Neural cell (in vitro differentiated cells): ENCODE data around the gene NUDT12. TPM values are rescaled to one million over a fixed set of nuclear protein-coding genes. Genes with fewer than 3 reads are reported as not detected.

Experiments used
- H2AFZ ChIP-seq: fragments of 200-600, 300-800 bp; sonication (generic), shearing (Covaris generic); 2 replicates; pipeline ENCODE4 v1.6.0; 2014; ENCODE audit warnings: low read depth, mild to moderate bottlenecking, antibody characterized with exemption, low read length, moderate library complexity
- H3F3A ChIP-seq: fragments of 200-600 bp; shearing (Covaris generic); 2 replicates; pipeline ENCODE4 v1.6.1; 2016; ENCODE audit warnings: mild to moderate bottlenecking, moderate library complexity, mixed read lengths, antibody characterized with exemption, low read length; ENCODE audit not compliant: insufficient read depth, poor library complexity, severe bottlenecking
- H3K27ac ChIP-seq: fragments of 200-600, 300-800 bp; sonication (generic), shearing (Covaris generic); 2 replicates; pipeline ENCODE4 v1.5.1; 2014; ENCODE audit warnings: mild to moderate bottlenecking, low read length, moderate library complexity
- H3K27me3 ChIP-seq: fragments of 300-800, 200-600 bp; sonication (generic), shearing (Covaris generic); 2 replicates; pipeline ENCODE4 v1.6.0; 2014; ENCODE audit warnings: mild to moderate bottlenecking, low read depth, low read length, moderate library complexity; ENCODE audit not compliant: insufficient read depth
- H3K36me3 ChIP-seq: fragments of 300-800, 200-600 bp; sonication (generic), shearing (Covaris generic); 2 replicates; pipeline ENCODE4 v1.5.1; 2014; ENCODE audit warnings: mild to moderate bottlenecking, antibody characterized with exemption, low read length, moderate library complexity; ENCODE audit not compliant: insufficient read depth
- H3K4me2 ChIP-seq: fragments of 300-800, 200-600 bp; sonication (generic), shearing (Covaris generic); 2 replicates; pipeline ENCODE4 v1.6.0; 2014; ENCODE audit warnings: mild to moderate bottlenecking, low read length
- H3K4me3 ChIP-seq: fragments of 300-800, 200-600 bp; sonication (generic), shearing (Covaris generic); 2 replicates; pipeline ENCODE4 v1.5.1; 2014; ENCODE audit warnings: mild to moderate bottlenecking, low read length, moderate library complexity
- H3K79me2 ChIP-seq: fragments of 200-600 bp; shearing (Covaris generic); replicated peaks from 2 replicates; pipeline ENCODE4 v1.6.0; 2014; ENCODE audit warnings: mild to moderate bottlenecking, low read length, moderate library complexity; ENCODE audit not compliant: insufficient read depth
- H3K9ac ChIP-seq: fragments of 300-800, 200-600 bp; sonication (generic), shearing (Covaris generic); 2 replicates; pipeline ENCODE4 v1.6.1; 2016; ENCODE audit warnings: mild to moderate bottlenecking, low read length, mixed read lengths
- H3K9me2 ChIP-seq: fragments of 200-600 bp; shearing (Covaris generic); 2 replicates; pipeline ENCODE4 v1.6.1; 2016; ENCODE audit warnings: mild to moderate bottlenecking, low read length, mixed read lengths; ENCODE audit not compliant: insufficient read depth
- H3K9me3 ChIP-seq: fragments of 200-600, 300-800 bp; sonication (generic), shearing (Covaris generic); 2 replicates; pipeline ENCODE4 v1.6.1; 2016; ENCODE audit warnings: mild to moderate bottlenecking, mixed run types, low read length, moderate library complexity, mixed read lengths
- H4K20me1 ChIP-seq: fragments of 200-600 bp; shearing (Covaris generic); 2 replicates; pipeline ENCODE4 v1.6.1; 2016; ENCODE audit warnings: mild to moderate bottlenecking, mixed run types; ENCODE audit not compliant: insufficient read depth
- EP300 ChIP-seq: fragments of 450-650 bp; conservative IDR thresholded peaks from 2 replicates; pipeline ENCODE4 v1.6.1; 2014; ENCODE audit warnings: antibody characterized with exemption, mild to moderate bottlenecking, moderate library complexity; ENCODE audit not compliant: poor library complexity, severe bottlenecking
- EZH2 ChIP-seq: fragments of 200-600, 300-800 bp; shearing (Covaris generic), sonication (generic); IDR thresholded peaks from 2 replicates; pipeline ENCODE4 v1.6.1; 2014; ENCODE audit warnings: antibody characterized with exemption, low read length, borderline replicate concordance, mild to moderate bottlenecking; ENCODE audit not compliant: insufficient read depth, poor library complexity, severe bottlenecking
- MXI1 ChIP-seq: fragments of 450-650 bp; conservative IDR thresholded peaks from 2 replicates; pipeline ENCODE4 v1.6.1; 2014; ENCODE audit warnings: antibody characterized with exemption, mild to moderate bottlenecking; ENCODE audit not compliant: poor library complexity, severe bottlenecking
- POLR2AphosphoS5 ChIP-seq: IDR thresholded peaks from 2 replicates; pipeline ENCODE4 v1.6.1; 2012
- RAD21 ChIP-seq: fragments of 450-650 bp; conservative IDR thresholded peaks from 2 replicates; pipeline ENCODE4 v1.6.1; 2014; ENCODE audit warnings: antibody characterized with exemption, mild to moderate bottlenecking, moderate library complexity
- SMC3 ChIP-seq: fragments of 450-650 bp; conservative IDR thresholded peaks from 2 replicates; pipeline ENCODE4 v1.6.1; 2014; ENCODE audit warnings: antibody characterized with exemption, mild to moderate bottlenecking, moderate library complexity; ENCODE audit not compliant: poor library complexity
- TAF1 ChIP-seq: IDR thresholded peaks from 2 replicates; pipeline ENCODE4 v1.6.1; 2012; ENCODE audit warnings: low read depth
- polyA minus RNA-seq: library from RNA; depleted of rRNA, polyadenylated mRNA; stranded (reverse); fragments of >200 nt; gene quantifications from 2 replicates; pipeline ENCODE4 v1.2.3, GENCODE V29; 2014
- polyA plus RNA-seq: library from polyadenylated mRNA; depleted of rRNA; stranded (reverse); fragments of >200 nt; gene quantifications from 2 replicates; pipeline ENCODE4 v1.2.3, GENCODE V29; 2014
- TF ChIP-seq, protein P1 (sequence below): IDR thresholded peaks from 2 replicates; pipeline ENCODE4 v1.6.1; 2012; ENCODE audit warnings: borderline replicate concordance
- TF ChIP-seq, protein P2 (sequence below): fragments of 450-650 bp; IDR thresholded peaks from 2 replicates; pipeline ENCODE4 v1.5.1; 2014; ENCODE audit warnings: antibody characterized with exemption, mild to moderate bottlenecking, moderate library complexity; ENCODE audit not compliant: poor library complexity, severe bottlenecking

The NUDT12 gene
- polyA plus RNA-seq (22.8 and 24.9 TPM in 2 replicates), polyA minus RNA-seq (23.4 and 25.9 TPM in 2 replicates)

DNA sequence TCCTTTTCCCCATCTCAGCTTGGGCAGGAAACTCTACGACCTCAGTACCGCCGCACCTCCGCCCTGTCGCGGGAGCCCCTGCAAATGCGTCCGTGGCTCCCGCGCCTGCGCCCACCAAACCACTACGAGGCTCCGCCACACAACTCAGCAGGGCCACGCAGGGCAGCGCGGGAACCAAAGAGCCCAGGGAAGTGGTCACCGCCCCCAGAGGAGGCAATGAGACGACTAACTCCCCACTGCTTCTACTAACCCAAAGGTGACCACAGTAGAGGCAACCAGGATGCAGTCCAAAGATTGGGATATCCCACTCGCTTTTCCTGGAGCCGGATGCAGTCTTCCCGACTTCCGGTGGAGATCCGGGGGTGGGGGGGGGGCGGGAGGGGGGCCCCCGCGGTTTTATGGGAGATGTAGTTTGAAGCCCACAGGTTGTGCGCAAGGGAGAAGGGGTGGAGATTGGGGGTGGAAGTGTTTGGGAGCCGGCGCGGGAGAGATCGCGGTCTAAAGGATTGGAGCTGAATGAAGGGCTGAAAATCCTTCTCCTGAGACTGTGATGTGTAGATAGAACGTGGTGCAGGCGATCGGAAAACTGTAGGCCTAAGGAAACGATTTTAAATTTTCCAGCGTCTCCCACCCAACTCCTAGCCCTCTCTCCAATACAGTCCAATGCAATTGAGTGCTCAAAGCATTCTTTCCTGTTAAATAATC is at the start of gene NUDT12:
Gene NUDT12 (minus strand): TSS at position 337 of the 705 bp plus-strand sequence. CDS start 2,541 bp downstream, outside the sequence.
- H3K27ac ChIP-seq, result peak within 1 kb of the TSS; percentile 86
- peak within 1 kb of the TSS; percentile 62 for H2AFZ ChIP-seq
- peak within 1 kb of the TSS; percentile 76 for H3K4me2 ChIP-seq
- H3K36me3 ChIP-seq, result no peaks in the 10 kb centered on the region
- no peaks in the 10 kb centered on the region for H3K9me2 ChIP-seq
- peak within 1 kb of the TSS; percentile 74 for H3K4me3 ChIP-seq
- H3K27me3 ChIP-seq, result no peaks in the 10 kb centered on the region
- no peaks in the 10 kb centered on the region for H4K20me1 ChIP-seq
- no peaks in the 10 kb centered on the region for H3K9me3 ChIP-seq
- no peaks in the 10 kb centered on the region for H3F3A ChIP-seq
- TF ChIP-seq, protein P1, sequence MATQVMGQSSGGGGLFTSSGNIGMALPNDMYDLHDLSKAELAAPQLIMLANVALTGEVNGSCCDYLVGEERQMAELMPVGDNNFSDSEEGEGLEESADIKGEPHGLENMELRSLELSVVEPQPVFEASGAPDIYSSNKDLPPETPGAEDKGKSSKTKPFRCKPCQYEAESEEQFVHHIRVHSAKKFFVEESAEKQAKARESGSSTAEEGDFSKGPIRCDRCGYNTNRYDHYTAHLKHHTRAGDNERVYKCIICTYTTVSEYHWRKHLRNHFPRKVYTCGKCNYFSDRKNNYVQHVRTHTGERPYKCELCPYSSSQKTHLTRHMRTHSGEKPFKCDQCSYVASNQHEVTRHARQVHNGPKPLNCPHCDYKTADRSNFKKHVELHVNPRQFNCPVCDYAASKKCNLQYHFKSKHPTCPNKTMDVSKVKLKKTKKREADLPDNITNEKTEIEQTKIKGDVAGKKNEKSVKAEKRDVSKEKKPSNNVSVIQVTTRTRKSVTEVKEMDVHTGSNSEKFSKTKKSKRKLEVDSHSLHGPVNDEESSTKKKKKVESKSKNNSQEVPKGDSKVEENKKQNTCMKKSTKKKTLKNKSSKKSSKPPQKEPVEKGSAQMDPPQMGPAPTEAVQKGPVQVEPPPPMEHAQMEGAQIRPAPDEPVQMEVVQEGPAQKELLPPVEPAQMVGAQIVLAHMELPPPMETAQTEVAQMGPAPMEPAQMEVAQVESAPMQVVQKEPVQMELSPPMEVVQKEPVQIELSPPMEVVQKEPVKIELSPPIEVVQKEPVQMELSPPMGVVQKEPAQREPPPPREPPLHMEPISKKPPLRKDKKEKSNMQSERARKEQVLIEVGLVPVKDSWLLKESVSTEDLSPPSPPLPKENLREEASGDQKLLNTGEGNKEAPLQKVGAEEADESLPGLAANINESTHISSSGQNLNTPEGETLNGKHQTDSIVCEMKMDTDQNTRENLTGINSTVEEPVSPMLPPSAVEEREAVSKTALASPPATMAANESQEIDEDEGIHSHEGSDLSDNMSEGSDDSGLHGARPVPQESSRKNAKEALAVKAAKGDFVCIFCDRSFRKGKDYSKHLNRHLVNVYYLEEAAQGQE, result peak; percentile 65
- TF ChIP-seq TAF1 (peak; percentile 78), EZH2 (no peak), EP300 (no peak), MXI1 (peak; percentile 73), POLR2AphosphoS5 (peak; percentile 75), SMC3 (no peak), RAD21 (peak; percentile 42)
- TF ChIP-seq, protein P2, sequence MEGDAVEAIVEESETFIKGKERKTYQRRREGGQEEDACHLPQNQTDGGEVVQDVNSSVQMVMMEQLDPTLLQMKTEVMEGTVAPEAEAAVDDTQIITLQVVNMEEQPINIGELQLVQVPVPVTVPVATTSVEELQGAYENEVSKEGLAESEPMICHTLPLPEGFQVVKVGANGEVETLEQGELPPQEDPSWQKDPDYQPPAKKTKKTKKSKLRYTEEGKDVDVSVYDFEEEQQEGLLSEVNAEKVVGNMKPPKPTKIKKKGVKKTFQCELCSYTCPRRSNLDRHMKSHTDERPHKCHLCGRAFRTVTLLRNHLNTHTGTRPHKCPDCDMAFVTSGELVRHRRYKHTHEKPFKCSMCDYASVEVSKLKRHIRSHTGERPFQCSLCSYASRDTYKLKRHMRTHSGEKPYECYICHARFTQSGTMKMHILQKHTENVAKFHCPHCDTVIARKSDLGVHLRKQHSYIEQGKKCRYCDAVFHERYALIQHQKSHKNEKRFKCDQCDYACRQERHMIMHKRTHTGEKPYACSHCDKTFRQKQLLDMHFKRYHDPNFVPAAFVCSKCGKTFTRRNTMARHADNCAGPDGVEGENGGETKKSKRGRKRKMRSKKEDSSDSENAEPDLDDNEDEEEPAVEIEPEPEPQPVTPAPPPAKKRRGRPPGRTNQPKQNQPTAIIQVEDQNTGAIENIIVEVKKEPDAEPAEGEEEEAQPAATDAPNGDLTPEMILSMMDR, result no peak
- peaks cover 10% of the 10 kb centered on the region for H3K79me2 ChIP-seq
- peak within 1 kb of the TSS; percentile 84 for H3K9ac ChIP-seq

DNA sequence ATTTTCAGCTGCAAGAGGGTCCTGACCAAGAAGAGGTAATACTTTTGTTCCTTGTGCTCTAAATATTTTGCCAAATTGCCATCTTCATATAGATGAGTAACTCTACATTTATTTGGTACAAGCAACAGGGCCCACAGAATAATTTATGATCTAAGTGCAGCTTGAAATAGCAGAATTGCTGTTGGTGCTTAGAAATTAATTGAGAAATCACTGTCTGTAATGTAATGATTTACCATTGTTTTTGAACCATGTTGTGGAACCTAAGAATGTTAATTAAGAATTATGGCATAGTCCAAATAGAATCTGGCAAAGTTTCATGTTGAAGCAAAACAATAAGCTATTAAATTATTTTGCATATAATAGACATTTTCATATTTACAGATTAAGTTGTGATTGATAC is 44.8 kb upstream of the NUDT12 start:
- H3K4me3 ChIP-seq, result no peak overlapping the region
- no peak overlapping the region for H3K4me2 ChIP-seq
- no peak overlapping the region for H3K9ac ChIP-seq
- H4K20me1 ChIP-seq, result no peaks in the 10 kb centered on the region
- H3K9me3 ChIP-seq, result no peaks in the 10 kb centered on the region
- TF ChIP-seq TAF1, result no peak
- no peak for TF ChIP-seq MXI1
- no peak for TF ChIP-seq SMC3
- TF ChIP-seq, protein P1, result no peak
- H3K27ac ChIP-seq, result no peak overlapping the region
- no peaks in the 10 kb centered on the region for H3K36me3 ChIP-seq
- H2AFZ ChIP-seq, result no peak overlapping the region
- no peaks in the 10 kb centered on the region for H3K27me3 ChIP-seq
- no peaks in the 10 kb centered on the region for H3F3A ChIP-seq
- H3K9me2 ChIP-seq, result no peaks in the 10 kb centered on the region
- H3K79me2 ChIP-seq, result no peaks in the 10 kb centered on the region
